ENCODE data around the gene FARS2. TPM values are rescaled to one million over a fixed set of nuclear protein-coding genes. Genes with fewer than 3 reads are reported as not detected.

The FARS2 gene
- total and polyA plus RNA-seq, 2 donors (not counting 3 experiments of a cell fraction or from before 2014, with no cell fraction given), result 20.2 to 20.5 TPM

DNA sequence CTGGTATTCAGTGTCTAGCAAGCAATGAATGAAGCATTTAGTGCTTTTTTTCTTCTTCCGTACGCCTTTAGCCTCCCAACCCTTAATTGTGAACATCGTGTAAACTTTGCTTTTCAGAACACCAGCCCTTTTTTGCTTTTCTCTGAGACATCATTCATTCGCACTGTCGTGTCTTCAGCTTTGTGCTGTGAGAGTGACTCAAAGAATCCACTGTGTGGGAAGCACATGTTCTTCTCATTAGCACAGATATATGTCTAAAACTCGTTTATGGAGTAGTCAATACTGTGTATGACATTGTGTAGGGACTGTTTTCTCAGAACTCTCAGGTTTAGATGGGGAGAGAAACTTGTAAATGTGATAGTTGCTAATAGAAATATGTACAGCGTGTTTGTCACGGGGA, 279.1 kb downstream of the FARS2 start:
- ChIA-PET CTCF (no interaction called here), POLR2A (no interaction called here)
- H3K4me1 ChIP-seq (ENCODE audit: control insufficient read depth, extremely low read depth, insufficient read depth, low read length), result no peaks in the 10 kb centered on the region
- H2AFZ ChIP-seq (ENCODE audit: low read depth, low read length), result no peak overlapping the region
- DNase-seq (ENCODE audit: low read depth, low spot score), result no peak
- intact Hi-C loops (cut with micrococcal nuclease) (no loop called here), dilution Hi-C loops (cut with MboI; ENCODE audit: extremely low pct_ligation_motif_present, low sequenced_read_pairs) (no loop called here)
- H4K20me1 ChIP-seq (replicated peaks; ENCODE audit: control insufficient read depth, extremely low read depth, insufficient read depth, low read length), result no peaks in the 10 kb centered on the region
- no peak overlapping the region for H3K9ac ChIP-seq (replicated peaks; ENCODE audit: extremely low read depth, insufficient read depth, low read length)
- no peaks in the 10 kb centered on the region for H3K79me2 ChIP-seq (ENCODE audit: control insufficient read depth, insufficient read depth, low read length)
- no peak overlapping the region for H3K4me2 ChIP-seq (ENCODE audit: insufficient read depth, low read length)
- TF ChIP-seq POLR2AphosphoS5 (IDR thresholded peaks at IDR 0.05; ENCODE audit: insufficient read depth, low read depth, low read length) (no peak), FOS (IDR thresholded peaks at IDR 0.05; ENCODE audit: borderline replicate concordance, insufficient read depth, low read length) (no peak), EZH2 (IDR thresholded peaks at IDR 0.05; ENCODE audit: borderline replicate concordance, low read depth, low read length, severe bottlenecking) (no peak), GATA2 (IDR thresholded peaks at IDR 0.05; ENCODE audit: insufficient read depth, insufficient read length, low read depth, low read length) (no peak), MYC (IDR thresholded peaks at IDR 0.05; ENCODE audit: low read depth, low read length) (no peak), POLR2A (IDR thresholded peaks at IDR 0.05; ENCODE audit: low read depth, low read length) (no peak), JUN (IDR thresholded peaks at IDR 0.05; ENCODE audit: borderline replicate concordance, insufficient read depth, insufficient read length, low read depth) (no peak)
- TF ChIP-seq, protein P1, sequence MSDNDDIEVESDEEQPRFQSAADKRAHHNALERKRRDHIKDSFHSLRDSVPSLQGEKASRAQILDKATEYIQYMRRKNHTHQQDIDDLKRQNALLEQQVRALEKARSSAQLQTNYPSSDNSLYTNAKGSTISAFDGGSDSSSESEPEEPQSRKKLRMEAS (IDR thresholded peaks at IDR 0.05; ENCODE audit: insufficient read depth, insufficient read length), result no peak
- TF ChIP-seq, protein P2, sequence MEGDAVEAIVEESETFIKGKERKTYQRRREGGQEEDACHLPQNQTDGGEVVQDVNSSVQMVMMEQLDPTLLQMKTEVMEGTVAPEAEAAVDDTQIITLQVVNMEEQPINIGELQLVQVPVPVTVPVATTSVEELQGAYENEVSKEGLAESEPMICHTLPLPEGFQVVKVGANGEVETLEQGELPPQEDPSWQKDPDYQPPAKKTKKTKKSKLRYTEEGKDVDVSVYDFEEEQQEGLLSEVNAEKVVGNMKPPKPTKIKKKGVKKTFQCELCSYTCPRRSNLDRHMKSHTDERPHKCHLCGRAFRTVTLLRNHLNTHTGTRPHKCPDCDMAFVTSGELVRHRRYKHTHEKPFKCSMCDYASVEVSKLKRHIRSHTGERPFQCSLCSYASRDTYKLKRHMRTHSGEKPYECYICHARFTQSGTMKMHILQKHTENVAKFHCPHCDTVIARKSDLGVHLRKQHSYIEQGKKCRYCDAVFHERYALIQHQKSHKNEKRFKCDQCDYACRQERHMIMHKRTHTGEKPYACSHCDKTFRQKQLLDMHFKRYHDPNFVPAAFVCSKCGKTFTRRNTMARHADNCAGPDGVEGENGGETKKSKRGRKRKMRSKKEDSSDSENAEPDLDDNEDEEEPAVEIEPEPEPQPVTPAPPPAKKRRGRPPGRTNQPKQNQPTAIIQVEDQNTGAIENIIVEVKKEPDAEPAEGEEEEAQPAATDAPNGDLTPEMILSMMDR (IDR thresholded peaks at IDR 0.05; ENCODE audit: extremely low read depth in 1 of 2, insufficient read depth in 1 of 2, low read depth in 1 of 2, low read length in 2 of 2), result no peak
- no peak for FAIRE-seq
- H3K27me3 ChIP-seq (ENCODE audit: control insufficient read depth in 2 of 2, insufficient read depth in 2 of 2, low read length in 2 of 2), result no peaks in the 10 kb centered on the region
- H3K36me3 ChIP-seq (ENCODE audit: control insufficient read depth in 2 of 2, extremely low read depth in 1 of 2, insufficient read depth in 2 of 2, low read length in 2 of 2), result no peaks in the 10 kb centered on the region
- no peak overlapping the region for H3K27ac ChIP-seq (ENCODE audit: insufficient read depth, low read depth, low read length)
- no peaks in the 10 kb centered on the region for H3K9me1 ChIP-seq (replicated peaks; ENCODE audit: control insufficient read depth, extremely low read depth, insufficient read depth, low read length)
- BruUV-seq (replicated peaks), result no TSS peak
- H3K9me3 ChIP-seq (replicated peaks; ENCODE audit: control insufficient read depth, insufficient read depth, low read length), result no peaks in the 10 kb centered on the region
- H3K4me3 ChIP-seq (replicated peaks in 1 of 3; ENCODE audit: insufficient read depth in 1 of 3, low read depth in 1 of 3, low read length in 3 of 3), result no peak overlapping the region
